ENCODE measurements around the gene WDR38. TPM values are rescaled to one million over a fixed set of nuclear protein-coding genes. Genes with fewer than 3 reads are reported as not detected.

The WDR38 gene
- polyA plus RNA-seq, 2 donors: not detected

- H3K4me1 ChIP-seq (ENCODE audit: control insufficient read depth in 2 of 2, insufficient read depth in 2 of 2, low read length in 1 of 2): peaks cover 2 to 26% of the 10 kb centered on the region in 2 donors
- H3K4me3 ChIP-seq (ENCODE audit: low read depth in 1 of 2, low read length in 2 of 2): peak overlapping the region; percentile 85 to 89
- WGBS, 2 donors: 0 to 1% methylated on average over 92 to 101 of the region's 101 CpGs
- peak overlapping the region; percentile 97 to 98 for H3K27ac ChIP-seq (ENCODE audit: low read depth in 2 of 2, low read length in 1 of 2)
- H3K36me3 ChIP-seq (ENCODE audit: control insufficient read depth in 2 of 2, insufficient read depth in 2 of 2, low read length in 1 of 2): peaks cover 0 to 11% of the 10 kb centered on the region in 2 donors
- no peaks in the 10 kb centered on the region for H3K27me3 ChIP-seq (ENCODE audit: control insufficient read depth in 1 of 2, insufficient read depth in 2 of 2, low read length in 2 of 2)
- H3K9me3 ChIP-seq (ENCODE audit: control insufficient read depth in 2 of 2, insufficient read depth in 1 of 2, low read depth in 1 of 2, low read length in 1 of 2): no peaks in the 10 kb centered on the region
These were observed 15.5 kb downstream of the WDR38 start for GRCh38 chr9:124868511-124869465.

GRCh38 chr9:124869466-124869985 is 16.3 kb downstream of the WDR38 start:
- Histone ChIP-seq H3K4me1 (ENCODE audit: control insufficient read depth in 2 of 2, insufficient read depth in 2 of 2, low read length in 1 of 2) (peaks cover 2 to 25% of the 10 kb centered on the region in 2 donors), H3K27me3 (ENCODE audit: control insufficient read depth in 1 of 2, insufficient read depth in 2 of 2, low read length in 2 of 2) (no peaks in the 10 kb centered on the region), H3K9me3 (ENCODE audit: control insufficient read depth in 2 of 2, insufficient read depth in 1 of 2, low read depth in 1 of 2, low read length in 1 of 2) (no peaks in the 10 kb centered on the region), H3K4me3 (ENCODE audit: low read depth in 1 of 2, low read length in 2 of 2) (peak overlapping the region; percentile 85 to 89), H3K27ac (ENCODE audit: low read depth in 2 of 2, low read length in 1 of 2) (peak overlapping the region; percentile 91 to 98), H3K36me3 (ENCODE audit: control insufficient read depth in 2 of 2, insufficient read depth in 2 of 2, low read length in 1 of 2) (peaks cover 0 to 15% of the 10 kb centered on the region in 2 donors)
- WGBS, 2 donors: 0 to 1% methylated on average over 31 to 40 of the region's 41 CpGs

- WGBS, 2 donors: 4 to 5% methylated on average over 12 of the region's 12 CpGs
- Histone ChIP-seq H3K9me3 (ENCODE audit: control insufficient read depth in 2 of 2, insufficient read depth in 1 of 2, low read depth in 1 of 2, low read length in 1 of 2) (no peaks in the 10 kb centered on the region), H3K36me3 (ENCODE audit: control insufficient read depth in 2 of 2, insufficient read depth in 2 of 2, low read length in 1 of 2) (peaks cover 2 to 20% of the 10 kb centered on the region in 2 donors), H3K27me3 (ENCODE audit: control insufficient read depth in 1 of 2, insufficient read depth in 2 of 2, low read length in 2 of 2) (no peaks in the 10 kb centered on the region), H3K27ac (ENCODE audit: low read depth in 2 of 2, low read length in 1 of 2) (peak overlapping the region; percentile 91 to 98), H3K4me1 (ENCODE audit: control insufficient read depth in 2 of 2, insufficient read depth in 2 of 2, low read length in 1 of 2) (peaks cover 2 to 25% of the 10 kb centered on the region in 2 donors), H3K4me3 (ENCODE audit: low read depth in 1 of 2, low read length in 2 of 2) (peak overlapping the region; percentile 85 to 89)
These were observed 16.8 kb downstream of the WDR38 start for GRCh38 chr9:124869986-124870560.

- Histone ChIP-seq H3K4me3 (ENCODE audit: low read depth in 1 of 2, low read length in 2 of 2) (peak overlapping the region; percentile 85 to 89), H3K9me3 (ENCODE audit: control insufficient read depth in 2 of 2, insufficient read depth in 1 of 2, low read depth in 1 of 2, low read length in 1 of 2) (no peaks in the 10 kb centered on the region), H3K36me3 (ENCODE audit: control insufficient read depth in 2 of 2, insufficient read depth in 2 of 2, low read length in 1 of 2) (peaks cover 5 to 26% of the 10 kb centered on the region in 2 donors), H3K27me3 (ENCODE audit: control insufficient read depth in 1 of 2, insufficient read depth in 2 of 2, low read length in 2 of 2) (no peaks in the 10 kb centered on the region), H3K4me1 (ENCODE audit: control insufficient read depth in 2 of 2, insufficient read depth in 2 of 2, low read length in 1 of 2) (peaks cover 2 to 25% of the 10 kb centered on the region in 2 donors), H3K27ac (ENCODE audit: low read depth in 2 of 2, low read length in 1 of 2) (peak overlapping the region; percentile 91 to 98)
- WGBS, 2 donors: 44 to 45% methylated on average over 6 of the region's 6 CpGs
These were observed 17.5 kb downstream of the WDR38 start for GRCh38 chr9:124870723-124871122.

GRCh38 chr9:124871156-124871561 is 17.9 kb downstream of the WDR38 start:
- Histone ChIP-seq H3K27me3 (ENCODE audit: control insufficient read depth in 1 of 2, insufficient read depth in 2 of 2, low read length in 2 of 2) (no peaks in the 10 kb centered on the region), H3K27ac (ENCODE audit: low read depth in 2 of 2, low read length in 1 of 2) (peak overlapping the region in 1 of 2 donors; percentile 98), H3K36me3 (ENCODE audit: control insufficient read depth in 2 of 2, insufficient read depth in 2 of 2, low read length in 1 of 2) (peaks cover 7 to 29% of the 10 kb centered on the region in 2 donors), H3K9me3 (ENCODE audit: control insufficient read depth in 2 of 2, insufficient read depth in 1 of 2, low read depth in 1 of 2, low read length in 1 of 2) (no peaks in the 10 kb centered on the region), H3K4me1 (ENCODE audit: control insufficient read depth in 2 of 2, insufficient read depth in 2 of 2, low read length in 1 of 2) (peaks cover 2 to 25% of the 10 kb centered on the region in 2 donors), H3K4me3 (ENCODE audit: low read depth in 1 of 2, low read length in 2 of 2) (peak overlapping the region in 1 of 2 donors; percentile 89)
- WGBS, 2 donors: 66 to 67% methylated on average over 11 of the region's 11 CpGs

- Histone ChIP-seq H3K9me3 (ENCODE audit: control insufficient read depth in 2 of 2, insufficient read depth in 1 of 2, low read depth in 1 of 2, low read length in 1 of 2) (no peaks in the 10 kb centered on the region), H3K27ac (ENCODE audit: low read depth in 2 of 2, low read length in 1 of 2) (peak overlapping the region in 1 of 2 donors; percentile 74), H3K4me3 (ENCODE audit: low read depth in 1 of 2, low read length in 2 of 2) (no peak overlapping the region), H3K27me3 (ENCODE audit: control insufficient read depth in 1 of 2, insufficient read depth in 2 of 2, low read length in 2 of 2) (no peaks in the 10 kb centered on the region), H3K4me1 (ENCODE audit: control insufficient read depth in 2 of 2, insufficient read depth in 2 of 2, low read length in 1 of 2) (peaks cover 2 to 23% of the 10 kb centered on the region in 2 donors), H3K36me3 (ENCODE audit: control insufficient read depth in 2 of 2, insufficient read depth in 2 of 2, low read length in 1 of 2) (peaks cover 19 to 37% of the 10 kb centered on the region in 2 donors)
- WGBS, 2 donors: 74 to 81% methylated on average over 14 of the region's 14 CpGs
These were observed 20.4 kb downstream of the WDR38 start for GRCh38 chr9:124873664-124874063.

- Histone ChIP-seq H3K4me1 (ENCODE audit: control insufficient read depth in 2 of 2, insufficient read depth in 2 of 2, low read length in 1 of 2) (peaks cover 2 to 24% of the 10 kb centered on the region in 2 donors), H3K4me3 (ENCODE audit: low read depth in 1 of 2, low read length in 2 of 2) (no peak overlapping the region), H3K27ac (ENCODE audit: low read depth in 2 of 2, low read length in 1 of 2) (no peak overlapping the region), H3K36me3 (ENCODE audit: control insufficient read depth in 2 of 2, insufficient read depth in 2 of 2, low read length in 1 of 2) (peaks cover 25 to 47% of the 10 kb centered on the region in 2 donors), H3K9me3 (ENCODE audit: control insufficient read depth in 2 of 2, insufficient read depth in 1 of 2, low read depth in 1 of 2, low read length in 1 of 2) (no peaks in the 10 kb centered on the region), H3K27me3 (ENCODE audit: control insufficient read depth in 1 of 2, insufficient read depth in 2 of 2, low read length in 2 of 2) (no peaks in the 10 kb centered on the region)
- WGBS, 2 donors: 93 to 96% methylated on average over 6 of the region's 6 CpGs
These were observed 22.2 kb downstream of the WDR38 start for GRCh38 chr9:124875501-124875900.

GRCh38 chr9:124877021-124877782 is 23.9 kb downstream of the WDR38 start:
- Histone ChIP-seq H3K36me3 (ENCODE audit: control insufficient read depth in 2 of 2, insufficient read depth in 2 of 2, low read length in 1 of 2) (peaks cover 31 to 58% of the 10 kb centered on the region in 2 donors), H3K27me3 (ENCODE audit: control insufficient read depth in 1 of 2, insufficient read depth in 2 of 2, low read length in 2 of 2) (no peaks in the 10 kb centered on the region), H3K9me3 (ENCODE audit: control insufficient read depth in 2 of 2, insufficient read depth in 1 of 2, low read depth in 1 of 2, low read length in 1 of 2) (no peaks in the 10 kb centered on the region), H3K27ac (ENCODE audit: low read depth in 2 of 2, low read length in 1 of 2) (no peak overlapping the region), H3K4me3 (ENCODE audit: low read depth in 1 of 2, low read length in 2 of 2) (no peak overlapping the region), H3K4me1 (ENCODE audit: control insufficient read depth in 2 of 2, insufficient read depth in 2 of 2, low read length in 1 of 2) (peaks cover 2 to 11% of the 10 kb centered on the region in 2 donors)
- WGBS, 2 donors: 78 to 84% methylated on average over 14 of the region's 14 CpGs

- 74 to 89% methylated on average over 1 of the region's 1 CpG for WGBS, 2 donors
- H3K4me3 ChIP-seq (ENCODE audit: low read depth in 1 of 2, low read length in 2 of 2): no peak overlapping the region
- peaks cover 31 to 63% of the 10 kb centered on the region in 2 donors for H3K36me3 ChIP-seq (ENCODE audit: control insufficient read depth in 2 of 2, insufficient read depth in 2 of 2, low read length in 1 of 2)
- peaks cover 2 to 8% of the 10 kb centered on the region in 2 donors for H3K4me1 ChIP-seq (ENCODE audit: control insufficient read depth in 2 of 2, insufficient read depth in 2 of 2, low read length in 1 of 2)
- no peak overlapping the region for H3K27ac ChIP-seq (ENCODE audit: low read depth in 2 of 2, low read length in 1 of 2)
- H3K27me3 ChIP-seq (ENCODE audit: control insufficient read depth in 1 of 2, insufficient read depth in 2 of 2, low read length in 2 of 2): no peaks in the 10 kb centered on the region
- no peaks in the 10 kb centered on the region for H3K9me3 ChIP-seq (ENCODE audit: control insufficient read depth in 2 of 2, insufficient read depth in 1 of 2, low read depth in 1 of 2, low read length in 1 of 2)
These were observed 24.8 kb downstream of the WDR38 start for GRCh38 chr9:124878021-124878420.
